Activated CD4-positive, CD25-positive, alpha-beta regulatory T cell treated with anti-CD3 and anti-CD28 coated beads, Interleukin-2, amount 50 U/mL, for 72 hours (primary cell): ENCODE data around the gene HADHB.
A peak's percentile ranks its signal among the peaks of the same experiment; 100 is the strongest.
"Not testable (repeated sequence)": the region's sequence is repeated elsewhere in the genome, so short reads cannot be mapped to it uniquely, and the experiment has no call there.

ENCODE experiments used
- DNase-seq: peaks from one replicate; pipeline ENCODE4 v3.0.0; 2021

Gene HADHB

DNA sequence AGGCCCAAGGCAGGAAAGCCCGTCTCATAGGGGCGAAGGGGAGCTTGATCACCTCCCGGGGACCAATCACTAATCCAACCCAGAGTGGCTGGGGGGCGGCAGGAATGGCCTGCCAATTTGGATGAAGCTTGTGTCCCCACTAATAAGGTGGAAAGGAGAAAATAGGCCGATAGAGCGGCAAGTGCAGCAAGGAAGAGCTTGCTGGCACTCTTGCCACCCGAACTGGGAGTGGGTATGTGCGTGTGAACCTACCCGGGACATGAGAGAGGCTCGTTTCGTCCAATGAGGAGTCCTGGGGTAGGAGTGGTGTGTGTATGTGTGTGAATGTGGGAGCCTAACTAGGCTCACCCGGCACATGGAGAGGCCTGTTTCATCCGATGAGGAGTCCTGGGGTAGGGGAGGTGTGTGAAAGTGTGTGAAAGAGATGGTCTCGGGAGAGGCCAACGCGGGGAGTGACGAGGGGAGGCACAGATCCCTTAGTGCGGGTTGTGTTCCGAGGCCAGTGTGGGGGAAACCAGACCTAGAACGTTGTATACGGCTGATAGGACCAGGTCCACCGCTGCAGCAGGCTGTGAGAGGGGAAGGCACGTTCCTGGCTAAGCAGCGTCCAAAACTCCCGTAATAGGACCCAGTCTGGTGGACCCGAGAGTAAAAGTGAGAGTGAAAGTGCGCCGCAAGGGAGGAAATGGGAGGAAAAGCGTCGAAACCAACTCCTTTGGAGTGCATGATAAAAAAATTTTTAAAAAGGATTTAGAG is 54.1 kb downstream of the HADHB start:
- DNase-seq, result no peak

GRCh38 chr2:26299471-26300101 is 54.8 kb downstream of the HADHB start:
- DNase-seq, result no peak

DNA sequence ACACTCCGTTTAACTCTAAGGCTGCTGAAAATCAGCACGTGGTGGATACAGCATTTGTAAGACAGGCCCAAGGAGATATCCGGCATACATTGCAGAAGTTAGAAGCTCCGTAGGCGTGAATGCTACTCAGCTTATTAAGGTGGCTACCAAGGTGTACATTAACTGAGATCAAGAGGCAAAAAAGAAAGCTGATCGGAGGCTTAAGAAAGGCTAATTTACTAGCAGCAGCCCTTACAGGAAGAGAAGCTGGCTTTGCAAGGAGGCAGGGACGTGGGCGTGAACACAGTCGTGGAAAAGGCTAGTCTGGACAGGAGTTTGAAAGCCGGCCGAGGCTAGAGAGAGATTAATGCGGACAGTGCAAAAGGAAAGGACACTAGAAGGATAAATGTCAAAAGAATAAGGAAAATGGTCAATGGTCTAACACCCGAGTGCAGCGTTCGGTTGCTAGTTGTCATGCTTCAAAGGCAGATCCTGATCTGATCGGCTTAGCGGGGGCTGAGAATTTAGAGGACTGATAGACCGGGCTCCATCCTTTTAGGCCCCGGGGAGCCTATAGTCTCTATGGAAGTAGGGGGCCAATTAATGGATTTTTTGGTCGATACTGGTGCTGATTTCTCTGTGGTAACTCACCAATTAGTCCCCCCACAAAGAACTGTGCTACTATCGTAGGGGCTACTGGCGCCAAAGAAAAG is 55.6 kb downstream of the HADHB start:
- no peak for DNase-seq

- no peak for DNase-seq
Measured at GRCh38 chr2:26302846-26303245, 58.1 kb downstream of the HADHB start.

DNA sequence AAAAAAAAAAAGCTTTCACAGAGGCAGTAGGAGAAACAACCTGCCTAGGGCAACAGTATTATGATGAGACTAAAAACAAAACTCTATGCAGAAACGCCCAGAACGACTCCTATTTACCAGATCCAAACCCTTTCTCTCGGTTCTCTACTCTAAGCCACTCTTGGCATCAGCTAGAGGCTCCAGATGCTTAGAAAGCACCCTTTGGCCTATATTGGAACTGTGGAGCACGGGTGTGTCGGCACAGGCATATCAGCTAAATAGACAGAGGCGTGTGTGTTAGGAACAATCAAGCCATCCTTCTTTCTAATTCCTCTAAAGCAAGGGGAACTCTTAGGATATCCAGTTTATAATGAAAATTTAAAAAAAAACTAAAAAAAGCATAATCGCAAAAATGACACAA is 60.4 kb downstream of the HADHB start:
- DNase-seq, result not testable (repeated sequence)

GRCh38 chr2:26305540-26305939 is 60.8 kb downstream of the HADHB start:
- DNase-seq, result no peak

DNA sequence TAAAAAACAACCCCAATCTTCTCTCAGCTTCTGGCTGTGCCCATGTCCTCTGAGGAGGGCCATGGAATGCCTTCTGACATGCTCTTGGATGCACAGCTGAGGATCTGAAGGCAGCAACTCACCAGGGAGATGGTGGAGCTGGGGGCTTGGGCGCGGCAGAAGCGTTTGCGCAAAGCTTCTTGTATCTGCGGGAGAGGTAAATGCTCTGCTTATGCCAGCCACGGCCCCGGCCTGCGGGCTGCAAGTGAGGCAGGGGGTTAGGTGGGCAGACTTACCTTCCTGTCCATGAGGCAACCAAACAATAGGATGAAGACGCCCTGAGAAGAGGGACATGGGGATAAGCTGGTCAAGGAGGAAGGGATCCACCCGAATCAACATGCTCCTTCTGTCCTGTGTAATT is 65.2 kb downstream of the HADHB start:
- no peak for DNase-seq

DNA sequence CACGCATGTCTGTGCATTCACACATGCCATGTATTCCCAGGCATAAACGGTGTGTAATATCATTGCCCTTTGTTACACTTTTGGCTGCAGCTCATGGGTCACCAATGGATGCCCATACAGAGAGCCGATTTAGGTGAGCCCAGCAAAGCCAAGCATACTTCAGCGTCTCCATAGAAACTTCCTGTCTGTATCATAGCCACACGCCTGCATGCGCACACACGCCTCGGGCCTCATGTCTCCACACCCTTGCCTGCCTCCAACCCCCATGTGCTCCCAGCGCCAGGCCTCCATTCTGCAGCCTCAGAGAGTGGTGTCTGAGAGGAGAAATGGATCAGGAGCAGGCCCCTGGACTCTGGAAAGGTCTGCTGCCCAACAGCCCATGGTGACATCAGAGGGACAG is 67.7 kb downstream of the HADHB start:
- DNase-seq, result no peak

DNA sequence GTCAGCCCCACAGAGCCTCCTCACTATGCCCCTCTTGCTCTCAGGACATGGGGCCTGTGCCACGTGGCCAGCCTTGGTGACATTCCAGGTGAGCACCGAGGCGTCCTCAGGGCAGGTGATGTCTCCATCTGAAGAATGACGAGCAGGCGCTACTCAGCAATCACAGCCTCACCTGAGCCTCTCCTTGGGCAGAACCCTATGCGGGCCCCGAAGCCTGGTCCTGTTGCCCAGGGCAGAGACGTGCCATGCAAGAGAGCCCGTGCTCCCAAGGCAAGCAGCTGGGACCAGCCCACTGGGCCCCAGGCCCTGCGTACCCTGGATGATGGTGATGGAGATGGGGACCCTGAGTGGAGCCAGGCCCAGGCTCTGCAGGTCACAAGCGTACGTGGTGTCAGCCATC is 68.7 kb downstream of the HADHB start:
- DNase-seq, result no peak

GRCh38 chr2:26314243-26314642 is 69.5 kb downstream of the HADHB start:
- DNase-seq, result no peak

DNA sequence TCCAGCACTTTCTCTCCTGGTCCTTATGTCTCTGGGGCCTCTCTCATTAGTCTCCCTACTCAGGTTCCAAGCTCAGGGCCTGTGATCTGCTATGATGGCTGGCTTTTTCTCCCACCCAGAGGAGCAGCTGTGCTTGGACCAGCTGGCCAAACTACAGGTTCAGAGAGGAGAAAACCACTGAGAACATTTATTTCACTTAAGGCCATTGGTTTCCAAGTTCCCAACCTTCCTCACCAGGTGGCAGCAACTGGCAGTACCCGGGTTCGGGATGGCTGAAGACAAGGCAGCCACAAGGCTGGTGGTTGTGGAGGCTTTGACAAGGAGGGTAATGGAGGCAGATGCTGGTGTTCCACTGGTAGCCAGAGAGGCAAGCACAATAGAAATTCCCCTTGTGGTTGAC is 71.3 kb downstream of the HADHB start:
- DNase-seq, result no peak

DNA sequence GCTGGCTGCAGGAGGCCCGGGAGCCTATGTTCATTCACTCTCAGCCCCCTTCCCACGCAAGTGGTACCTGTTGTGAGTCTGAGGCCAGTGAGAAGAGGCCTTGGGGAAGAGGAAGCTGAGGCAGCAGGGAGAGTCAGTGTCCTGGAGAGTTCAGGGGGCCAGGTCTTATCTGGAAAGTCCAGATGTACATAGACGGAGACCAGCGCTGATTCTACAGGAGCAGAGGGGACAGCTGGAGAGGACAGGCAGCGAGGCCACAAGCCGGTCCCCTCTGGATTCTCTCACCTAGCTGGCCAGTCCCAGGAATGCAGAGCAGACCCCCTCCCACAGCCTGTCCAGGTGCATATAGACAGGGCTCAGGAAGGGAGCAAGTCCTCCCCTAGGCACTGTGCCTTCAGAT is 72.1 kb downstream of the HADHB start:
- no peak for DNase-seq

DNA sequence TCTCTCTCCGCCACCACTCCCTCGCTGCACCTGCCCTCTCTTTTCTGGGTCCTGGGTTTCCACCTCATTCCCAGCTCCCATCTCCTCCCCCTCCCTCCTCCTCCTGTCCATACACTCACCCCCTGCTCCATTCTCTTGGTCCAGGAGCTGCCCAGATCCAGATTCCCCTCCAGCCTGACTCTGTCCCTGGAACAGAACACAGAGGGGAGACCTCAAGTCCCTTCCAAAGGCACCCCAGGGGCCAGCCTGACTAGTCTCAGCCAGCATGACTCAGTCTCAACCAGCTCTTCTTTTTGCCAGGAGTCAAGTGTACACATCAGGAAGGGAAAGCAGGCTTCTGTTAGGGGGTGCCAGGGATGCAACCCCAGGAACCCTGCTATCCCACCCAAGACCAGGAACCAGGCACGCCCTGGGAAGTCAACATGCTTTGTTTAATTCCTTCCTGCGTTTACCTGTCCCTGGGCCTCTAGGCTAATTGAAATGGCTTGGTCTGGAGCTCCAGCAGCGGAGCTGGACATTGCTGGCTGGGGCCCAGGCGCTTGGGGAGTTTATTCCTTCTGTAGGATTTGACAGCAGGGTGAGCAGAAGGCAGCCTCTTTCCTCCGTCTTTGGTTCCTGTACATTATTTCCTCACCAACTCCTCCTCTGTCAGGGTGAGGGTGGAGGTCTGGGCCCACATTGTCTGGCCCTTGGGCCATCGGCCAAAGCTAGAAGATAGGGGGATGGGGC is 72.8 kb downstream of the HADHB start:
- no peak for DNase-seq

DNA sequence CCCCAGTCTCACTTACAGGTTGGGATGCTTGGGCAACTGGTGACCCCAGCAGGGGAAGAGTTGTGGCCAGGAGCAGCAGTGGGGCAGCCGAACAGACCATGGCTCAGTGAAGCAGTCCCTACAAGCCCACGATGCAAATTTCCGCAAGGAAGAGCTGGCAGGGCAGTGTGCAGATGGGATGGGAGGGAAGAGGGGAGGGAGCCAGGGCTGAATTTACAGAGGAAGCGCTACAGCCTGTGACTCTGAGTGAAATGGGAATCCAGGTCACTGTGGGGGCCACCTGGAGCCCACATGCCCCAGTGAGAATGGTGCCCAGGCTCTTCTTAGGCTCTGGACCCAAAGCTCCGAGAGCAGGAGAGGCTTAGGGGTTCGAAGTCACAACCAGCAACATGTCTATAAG is 74.2 kb downstream of the HADHB start:
- no peak for DNase-seq

DNA sequence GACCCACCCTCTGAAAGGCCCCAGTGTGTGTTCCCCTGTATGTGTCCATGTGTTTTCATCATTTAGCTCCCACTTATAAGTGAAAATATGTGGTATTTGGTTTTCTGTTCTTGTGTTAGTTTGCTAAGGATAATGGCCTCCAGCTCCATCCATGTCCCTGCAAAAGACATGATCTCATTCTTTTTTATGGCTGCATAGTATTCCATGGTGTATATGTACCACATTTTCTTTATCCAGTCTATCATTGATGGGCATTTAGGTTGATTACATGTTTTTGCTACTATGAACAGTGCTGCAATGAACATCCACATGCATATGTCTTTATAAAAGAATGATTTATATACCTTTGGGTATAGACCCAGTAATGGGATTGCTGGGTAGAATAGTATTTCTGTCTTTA is 79.7 kb downstream of the HADHB start:
- not testable (repeated sequence) for DNase-seq

- DNase-seq, result no peak
Measured at GRCh38 chr2:26324903-26325302, 80.2 kb downstream of the HADHB start.

DNA sequence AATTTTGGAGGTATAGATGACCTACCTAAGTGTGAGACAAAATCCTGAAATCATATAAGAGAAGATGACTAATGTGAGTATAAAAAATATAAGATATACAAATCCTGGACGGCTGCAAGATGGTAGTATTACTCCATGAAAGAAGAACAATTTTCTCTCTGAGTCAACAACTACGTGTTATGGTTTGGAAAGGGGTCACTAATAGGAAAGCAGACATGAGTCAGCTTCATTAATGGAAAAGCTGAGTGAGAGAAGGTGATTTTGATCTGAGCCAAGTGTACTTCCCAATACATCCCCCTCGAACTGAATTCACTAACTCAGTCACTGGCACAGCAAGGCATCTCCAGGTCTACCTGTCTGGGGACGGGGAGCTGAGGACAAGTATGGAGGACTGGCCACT is 81.1 kb downstream of the HADHB start:
- DNase-seq, result no peak

DNA sequence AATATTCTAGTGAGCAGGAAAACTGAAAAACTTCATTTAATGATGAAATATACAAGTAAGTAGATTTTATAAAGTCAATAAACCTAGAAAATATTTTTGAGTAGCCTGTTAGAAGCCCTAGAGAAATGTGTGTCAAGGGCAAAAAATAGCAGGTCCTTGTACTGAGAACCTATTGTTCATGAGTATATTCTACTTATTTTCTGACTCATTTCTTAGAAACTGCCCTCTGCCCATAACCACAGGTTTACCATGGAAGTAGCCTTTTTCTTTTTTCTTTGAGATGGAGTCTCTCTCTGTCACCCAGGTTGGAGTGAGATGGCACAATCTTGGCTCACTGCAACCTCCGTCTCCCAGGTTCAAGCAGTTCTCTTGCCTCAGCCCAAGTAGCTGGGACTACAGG is 81.8 kb downstream of the HADHB start:
- DNase-seq, result no peak

- no peak for DNase-seq
Measured at GRCh38 chr2:26327291-26328272, 82.8 kb downstream of the HADHB start.

GRCh38 chr2:26329083-26329482 is 84.3 kb downstream of the HADHB start:
- DNase-seq, result not testable (repeated sequence)

- DNase-seq, result peak; percentile 85
Measured at GRCh38 chr2:26330114-26330549, 85.4 kb downstream of the HADHB start.

- no peak for DNase-seq
Measured at GRCh38 chr2:26330604-26331003, 85.9 kb downstream of the HADHB start.
